Lower leg skin (tissue), 3 donors: Measurements from ENCODE around the gene PECR.

Experiments
- CTCF ChIP-seq, 3 donors: fragments of 450-650 bp; IDR thresholded peaks; one replicate each; pipeline ENCODE4 v1.5.1; 2016; ENCODE audit warnings: antibody characterized with exemption in 3 of 3, mild to moderate bottlenecking in 3 of 3, moderate library complexity in 2 of 3
- POLR2A ChIP-seq, 2 donors: fragments of 450-650 bp; IDR thresholded peaks; one replicate each; pipeline ENCODE4 v1.6.1; 2016 to 2017; ENCODE audit warnings: antibody characterized with exemption in 2 of 2, mild to moderate bottlenecking in 1 of 2, moderate library complexity in 1 of 2

GRCh38 chr2:216012830-216013079 lies 68.9 kb downstream of the PECR start:
- TF ChIP-seq CTCF (IDR thresholded peaks at IDR 0.05): no peak
- TF ChIP-seq POLR2A (IDR thresholded peaks at IDR 0.05): no peak
